GM12801 (cell line): ENCODE results near the gene CNGA3.

ENCODE experiments used
- TF ChIP-seq, protein P1 (sequence below): IDR thresholded peaks from one replicate; pipeline ENCODE4 v1.5.1; 2011; ENCODE audit warnings: control low read depth; ENCODE audit not compliant: insufficient read length; ENCODE audit errors: extremely low read depth

Gene CNGA3

DNA sequence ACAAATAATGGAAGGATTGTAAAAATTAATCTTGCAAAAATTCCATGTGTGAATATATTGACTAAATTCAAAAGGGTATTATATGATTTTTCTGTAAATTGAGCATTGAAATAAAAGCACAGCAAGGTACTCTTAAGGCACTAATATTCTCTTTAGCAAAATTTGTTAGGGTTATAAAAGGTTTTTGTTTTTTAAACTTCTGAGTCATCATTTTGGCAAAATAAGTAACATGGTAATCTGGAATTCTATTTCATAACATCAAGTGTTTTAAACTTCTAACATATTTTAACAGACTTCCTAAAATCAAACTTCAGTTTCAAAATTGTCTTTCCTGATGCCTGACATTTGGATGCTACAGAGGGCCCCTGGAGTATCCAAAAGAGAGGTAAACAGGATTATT is 85.9 kb downstream of the CNGA3 start:
- TF ChIP-seq, protein P1, sequence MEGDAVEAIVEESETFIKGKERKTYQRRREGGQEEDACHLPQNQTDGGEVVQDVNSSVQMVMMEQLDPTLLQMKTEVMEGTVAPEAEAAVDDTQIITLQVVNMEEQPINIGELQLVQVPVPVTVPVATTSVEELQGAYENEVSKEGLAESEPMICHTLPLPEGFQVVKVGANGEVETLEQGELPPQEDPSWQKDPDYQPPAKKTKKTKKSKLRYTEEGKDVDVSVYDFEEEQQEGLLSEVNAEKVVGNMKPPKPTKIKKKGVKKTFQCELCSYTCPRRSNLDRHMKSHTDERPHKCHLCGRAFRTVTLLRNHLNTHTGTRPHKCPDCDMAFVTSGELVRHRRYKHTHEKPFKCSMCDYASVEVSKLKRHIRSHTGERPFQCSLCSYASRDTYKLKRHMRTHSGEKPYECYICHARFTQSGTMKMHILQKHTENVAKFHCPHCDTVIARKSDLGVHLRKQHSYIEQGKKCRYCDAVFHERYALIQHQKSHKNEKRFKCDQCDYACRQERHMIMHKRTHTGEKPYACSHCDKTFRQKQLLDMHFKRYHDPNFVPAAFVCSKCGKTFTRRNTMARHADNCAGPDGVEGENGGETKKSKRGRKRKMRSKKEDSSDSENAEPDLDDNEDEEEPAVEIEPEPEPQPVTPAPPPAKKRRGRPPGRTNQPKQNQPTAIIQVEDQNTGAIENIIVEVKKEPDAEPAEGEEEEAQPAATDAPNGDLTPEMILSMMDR: no peak

DNA sequence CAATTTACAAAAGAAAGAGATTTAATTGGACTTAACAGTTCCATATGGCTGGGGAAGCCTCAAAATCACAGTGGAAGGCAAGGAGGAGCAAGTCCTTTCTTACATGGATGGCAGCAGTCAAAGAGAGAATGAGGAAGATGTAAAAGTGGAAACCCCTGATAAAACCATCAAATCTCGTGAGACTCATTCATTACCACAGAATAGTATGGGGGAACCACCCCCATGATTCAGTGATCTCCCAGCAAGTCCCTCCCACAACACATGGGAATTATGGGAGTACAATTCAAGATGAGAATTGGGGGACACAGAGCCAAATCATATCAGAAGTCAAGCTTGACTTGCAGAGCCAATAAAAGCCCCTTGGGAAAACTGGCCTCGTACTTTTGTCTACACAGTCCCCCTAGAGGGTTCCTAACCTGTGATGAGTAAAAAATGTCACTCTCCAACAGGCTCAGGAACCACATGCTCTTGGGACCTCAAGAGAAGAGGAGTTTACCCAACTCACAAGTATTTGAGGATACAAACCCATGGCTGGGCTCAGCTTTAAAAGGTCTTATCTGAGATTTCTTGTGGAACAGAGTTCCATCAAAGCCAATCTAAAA is 87.2 kb downstream of the CNGA3 start:
- TF ChIP-seq, protein P1: no peak

DNA sequence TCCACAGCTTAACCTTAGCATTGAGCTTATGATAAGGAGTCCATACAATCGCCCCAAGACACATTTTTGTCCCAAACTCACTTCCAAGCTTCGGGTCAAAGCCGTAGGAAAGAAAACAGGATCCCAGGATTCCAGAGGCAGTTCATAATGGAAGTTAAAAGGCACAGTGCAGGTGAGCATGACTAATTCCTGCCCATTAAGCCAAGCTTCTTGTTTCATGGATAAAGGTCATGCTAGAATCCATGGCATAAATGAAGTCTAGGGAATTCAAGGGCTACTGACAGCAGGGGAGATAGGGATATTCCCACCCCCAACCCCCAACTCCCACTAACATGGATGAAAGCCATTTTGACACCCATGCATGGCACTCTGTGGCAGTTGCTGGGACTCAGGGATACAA is 88.2 kb downstream of the CNGA3 start:
- TF ChIP-seq, protein P1: no peak

DNA sequence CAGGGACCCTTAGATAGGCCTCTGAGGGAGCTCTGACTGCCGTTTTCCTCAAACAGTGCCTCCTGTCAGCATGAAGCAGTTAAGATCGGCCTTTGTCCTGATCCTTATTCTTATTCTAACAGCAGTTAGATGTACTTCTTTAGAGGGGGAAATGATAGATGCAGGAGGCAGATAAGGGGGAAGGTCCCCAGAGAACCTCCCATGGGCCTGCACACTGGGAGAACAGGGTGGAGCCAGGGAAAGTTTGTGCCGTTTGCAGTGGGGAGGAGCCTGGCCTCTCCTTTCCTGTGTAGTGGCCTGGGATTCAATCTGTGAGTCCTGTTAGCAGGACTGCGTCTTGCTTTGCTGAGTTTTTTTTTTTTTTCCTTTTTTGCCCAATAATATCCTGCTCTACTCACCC is 90.5 kb downstream of the CNGA3 start:
- TF ChIP-seq, protein P1: no peak

DNA sequence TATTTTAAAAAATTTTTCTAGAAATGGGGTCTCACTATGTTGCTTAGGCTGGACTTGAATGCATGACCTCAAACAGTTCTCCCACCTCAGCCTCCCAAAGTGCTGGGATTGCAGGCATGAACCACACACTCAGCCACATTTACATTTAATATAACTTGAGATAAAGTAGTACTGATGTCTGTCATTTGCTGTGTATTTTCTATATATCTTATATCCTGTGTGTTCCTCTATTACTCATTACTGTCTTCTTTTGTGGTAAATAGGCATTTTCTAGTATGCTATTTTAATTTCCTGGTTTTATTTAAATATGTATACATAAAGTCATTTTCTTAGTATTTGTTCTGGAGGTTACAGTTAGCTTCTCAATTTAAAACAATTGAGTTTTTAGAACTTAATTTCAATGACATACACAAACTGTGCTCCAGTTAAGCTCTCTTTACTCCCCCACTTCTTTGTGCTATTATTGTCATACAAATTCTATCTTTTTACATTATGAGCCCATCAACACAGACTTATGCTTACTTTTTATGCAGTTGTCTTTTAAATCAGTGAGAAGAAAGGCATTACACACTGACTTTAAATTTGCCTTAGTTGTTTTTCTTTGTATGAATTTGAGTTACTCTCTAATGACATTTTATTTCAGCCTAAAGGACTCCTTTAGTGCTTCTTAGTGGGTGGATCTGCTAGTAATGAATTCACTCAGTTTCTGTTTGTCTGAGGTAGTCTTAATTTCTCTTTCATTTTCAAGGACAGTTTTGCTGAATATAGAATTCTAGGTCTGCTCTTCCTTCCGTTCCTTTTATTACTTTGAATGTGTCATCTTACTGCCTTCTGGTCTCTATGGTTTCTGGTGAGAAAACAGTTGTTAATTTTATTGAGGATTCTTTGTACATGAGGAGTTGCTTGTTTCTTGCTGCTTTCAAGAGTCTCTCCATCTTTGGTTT is 92.2 kb downstream of the CNGA3 start:
- TF ChIP-seq, protein P1: no peak

DNA sequence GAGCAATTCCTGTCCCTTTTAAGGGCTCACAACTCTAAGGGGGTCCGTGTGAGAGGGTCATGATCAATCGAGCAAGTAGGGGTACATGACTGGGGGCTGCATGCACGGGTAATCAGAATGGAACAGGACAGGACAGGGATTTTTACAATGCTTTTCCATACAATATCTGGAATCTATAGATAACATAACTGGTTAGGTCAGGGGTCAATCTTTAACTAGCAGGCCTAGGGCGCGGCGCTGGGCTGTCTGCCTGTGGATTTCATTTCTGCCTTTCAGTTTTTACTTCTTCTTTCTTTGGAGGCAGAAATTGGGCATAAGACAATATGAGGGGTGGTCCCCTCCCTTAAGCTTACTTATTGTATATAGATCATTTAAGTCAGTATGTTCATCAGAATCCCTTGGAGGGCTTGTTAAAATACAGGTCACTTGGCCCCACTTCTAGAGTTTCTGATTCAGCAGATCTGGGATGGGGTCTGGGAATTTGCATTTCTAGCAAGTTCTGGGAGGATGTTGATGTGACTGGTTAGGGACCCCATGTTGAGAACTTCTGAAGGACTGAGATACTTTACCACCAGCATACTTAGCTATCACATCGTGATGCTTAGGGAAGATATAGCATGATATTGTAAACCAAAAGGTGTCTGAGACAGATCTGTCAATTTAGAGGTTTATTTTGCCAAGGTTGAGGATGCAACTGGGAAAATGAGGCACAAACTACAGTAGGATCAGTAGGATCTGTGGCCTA is 95.6 kb downstream of the CNGA3 start:
- TF ChIP-seq, protein P1: no peak

DNA sequence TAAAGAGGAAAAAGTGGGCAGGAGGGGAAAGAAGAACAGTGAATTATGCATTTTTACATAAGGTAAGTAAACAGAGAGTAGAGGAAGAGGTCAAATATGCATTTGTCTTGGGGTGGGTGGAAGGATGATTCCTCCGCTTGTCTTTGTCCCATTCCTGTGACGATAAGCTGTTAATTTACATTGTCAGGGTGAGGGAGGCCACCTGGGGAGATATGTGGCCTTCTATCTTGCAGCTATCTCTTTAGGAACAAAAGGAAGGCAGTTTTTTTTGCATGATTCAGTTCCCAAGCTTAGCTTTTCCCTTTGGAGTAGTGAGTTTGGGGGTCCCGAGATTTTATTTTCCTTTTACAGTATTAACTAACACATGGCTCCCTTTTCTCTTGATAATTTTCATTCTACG is 96.2 kb downstream of the CNGA3 start:
- TF ChIP-seq, protein P1: no peak
